GM08714 (cell line): Measurements from ENCODE around the gene PIPOX.

Source experiments
- H3K4me3 ChIP-seq: fragments of 200-500 bp; sonication (Bioruptor generic); 2 replicates; pipeline ENCODE4 v1.5.1; 2014; ENCODE audit warnings: mild to moderate bottlenecking, low read length, inconsistent platforms
- ZNF274 ChIP-seq: IDR thresholded peaks from 2 replicates; pipeline ENCODE4 v1.6.1; 2012; ENCODE audit warnings: mild to moderate bottlenecking, low read depth, low read length

Gene PIPOX

DNA sequence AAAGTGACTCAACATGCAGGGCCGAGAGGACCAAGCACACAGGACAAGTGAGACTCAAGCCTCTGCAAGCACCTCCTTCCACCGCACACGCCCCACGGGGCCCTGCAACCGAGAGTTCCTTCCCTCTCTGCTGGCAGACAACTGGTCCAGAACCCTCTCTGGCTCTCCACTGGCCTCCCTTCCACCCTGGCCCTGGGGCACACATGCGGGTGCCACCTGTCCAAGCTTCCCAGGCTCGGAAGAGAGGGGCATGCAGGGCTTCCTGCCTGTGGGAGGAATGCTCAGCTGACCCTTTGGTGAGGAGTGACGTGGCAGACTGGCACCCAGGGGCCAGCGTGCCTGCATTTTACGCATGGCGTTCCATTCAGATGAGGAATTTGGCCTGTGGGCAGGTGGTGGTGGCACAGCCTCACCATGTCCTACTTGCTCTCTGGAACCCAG, 59.8 kb downstream of the PIPOX start:
- TF ChIP-seq ZNF274, result no peak
- no peak overlapping the region for H3K4me3 ChIP-seq

DNA sequence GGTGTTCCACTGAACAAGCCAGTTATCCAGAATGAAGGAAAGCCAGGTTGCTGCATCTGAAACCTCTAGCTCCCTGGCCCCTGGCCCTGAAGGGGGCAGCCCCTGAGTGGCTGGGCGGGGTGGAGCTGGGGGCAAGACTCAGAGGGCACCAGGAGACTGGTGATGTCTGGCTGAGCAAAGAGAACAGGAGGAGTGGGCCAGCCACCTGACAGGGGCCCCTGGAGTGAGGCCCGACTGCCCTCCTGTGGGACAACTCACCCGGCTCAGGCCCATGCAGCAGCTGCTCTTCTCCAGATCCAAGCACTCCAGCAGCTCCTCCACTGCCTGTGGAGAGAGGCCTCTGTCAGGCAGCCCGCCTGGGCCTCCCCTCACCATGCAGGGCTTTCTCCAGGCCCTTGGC, 60.4 kb downstream of the PIPOX start:
- no peak overlapping the region for H3K4me3 ChIP-seq
- no peak for TF ChIP-seq ZNF274
